Prostate gland (tissue), 2 donors: ENCODE measurements around the gene PCBD2. TPM values are rescaled to one million over a fixed set of nuclear protein-coding genes. Genes with fewer than 3 reads are reported as not detected.
"Not testable (repeated sequence)": the region's sequence is repeated elsewhere in the genome, so short reads cannot be mapped to it uniquely, and the experiment has no call there.

ENCODE experiments used
- DNase-seq: peaks from one replicate; pipeline ENCODE4 v3.0.0-alpha.2; 2019; ENCODE audit warnings: low spot score
- H3K27ac ChIP-seq, 2 donors: fragments of 200-600 bp; sonication (generic); 2 replicates each; pipeline ENCODE4 v1.5.1; 2017 to 2019
- H3K27me3 ChIP-seq: fragments of 200-600 bp; sonication (generic); replicated peaks from 2 replicates; pipeline ENCODE4 v1.5.1; 2019; ENCODE audit not compliant: insufficient read depth
- H3K36me3 ChIP-seq, 2 donors: fragments of 200-600 bp; sonication (generic); 1 replicate in 1 of 2; 2 replicates in 1 of 2; pipeline versions ENCODE4 v1.5.1 to v1.8.1; 2017 to 2019
- H3K4me1 ChIP-seq: fragments of 200-600 bp; sonication (generic); replicated peaks from 2 replicates; pipeline ENCODE4 v1.5.1; 2019
- H3K4me3 ChIP-seq, 2 donors: fragments of 200-600 bp; sonication (generic); 2 replicates each; pipeline ENCODE4 v1.5.1; 2017 to 2019
- H3K9me3 ChIP-seq: fragments of 200-600 bp; sonication (generic); 2 replicates; pipeline ENCODE4 v1.5.1; 2017
- POLR2A ChIP-seq: fragments of 450-650 bp; IDR thresholded peaks from one replicate; pipeline ENCODE4 v1.6.1; 2016; ENCODE audit warnings: antibody characterized with exemption, mild to moderate bottlenecking
- POLR2AphosphoS5 ChIP-seq: sonication (generic); formaldehyde crosslinking; IDR thresholded peaks from one replicate; pipeline ENCODE4 v1.6.1; 2017; ENCODE audit warnings: antibody characterized with exemption
- whole genome bisulfite sequencing: methylation state at CpG from one replicate; pipeline ENCODE4 v1.1.5; 2018; 5-methylcytosine and 5-hydroxymethylcytosine counted together
- intact Hi-C: fragments of 100-400 bp; cut with DNase I; formaldehyde crosslinking; loops from one replicate; pipeline ENCODE4 v1.14.2; 2022
- total RNA-seq, 2 donors: library from RNA; depleted of rRNA; stranded (reverse); fragments of >200 nt; gene quantifications; one replicate each; pipeline ENCODE4 v1.1.0, GENCODE V29; 2016
- TF ChIP-seq, protein P1 (sequence below), 4 experiments: fragments of 200-600 bp in 2 of 4; fragments of 450-650 bp in 2 of 4; sonication (generic) in 2 of 4; IDR thresholded peaks; 1 replicate in 3 of 4; 2 replicates in 1 of 4; pipeline ENCODE4 v1.5.1; 2016 to 2019; ENCODE audit warnings: antibody characterized with exemption in 4 of 4, mild to moderate bottlenecking in 2 of 4, moderate library complexity in 2 of 4

PCBD2 gene
- total RNA-seq, 2 donors from 2014 or later, result 7.4 to 9.4 TPM

DNA sequence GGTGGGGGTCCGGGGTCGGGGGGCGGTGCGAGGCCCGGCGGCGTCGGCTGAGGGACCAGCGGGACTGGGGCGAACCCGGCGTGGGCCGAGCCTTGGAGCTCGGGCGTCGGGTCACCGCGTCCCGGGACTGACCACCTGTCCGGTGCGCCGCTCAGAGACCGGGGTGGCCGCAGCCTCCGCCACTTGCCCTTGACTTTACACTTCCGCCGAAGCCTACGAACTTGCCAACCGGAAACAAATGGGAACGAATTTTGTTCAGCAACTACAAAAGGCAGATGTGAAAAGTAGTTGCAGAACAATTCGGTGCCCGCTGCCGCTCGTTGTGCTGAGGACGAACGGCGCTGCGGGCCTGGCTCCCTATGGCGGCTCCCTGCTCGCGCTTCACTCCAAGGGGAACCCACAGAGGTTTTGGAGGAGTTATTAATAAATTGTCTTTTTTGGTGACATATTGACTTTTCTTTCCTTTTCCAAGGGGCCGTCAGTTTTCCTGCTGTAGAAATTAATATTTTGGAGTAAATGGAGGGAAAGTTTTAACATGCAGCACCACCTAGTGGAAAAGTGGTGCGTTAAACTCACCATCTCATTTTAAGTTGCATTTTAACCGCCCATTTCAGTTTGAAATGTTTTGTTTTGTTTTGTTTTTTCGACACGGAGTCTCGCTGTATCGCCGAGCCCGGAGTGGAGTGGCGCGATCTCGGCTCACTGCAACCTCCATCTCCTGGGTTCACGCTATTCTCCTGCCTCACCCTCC lies 490 bp downstream of the PCBD2 start:
- Histone ChIP-seq H3K27ac (peak overlapping the region; percentile 93 to 95), H3K9me3 (no peaks in the 10 kb centered on the region), H3K4me3 (peak overlapping the region; percentile 85 to 87), H3K27me3 (no peaks in the 10 kb centered on the region), H3K4me1 (no peaks in the 10 kb centered on the region), H3K36me3 (no peaks in the 10 kb centered on the region)
- TF ChIP-seq POLR2AphosphoS5, result no peak
- TF ChIP-seq POLR2A, result no peak
- TF ChIP-seq, protein P1, sequence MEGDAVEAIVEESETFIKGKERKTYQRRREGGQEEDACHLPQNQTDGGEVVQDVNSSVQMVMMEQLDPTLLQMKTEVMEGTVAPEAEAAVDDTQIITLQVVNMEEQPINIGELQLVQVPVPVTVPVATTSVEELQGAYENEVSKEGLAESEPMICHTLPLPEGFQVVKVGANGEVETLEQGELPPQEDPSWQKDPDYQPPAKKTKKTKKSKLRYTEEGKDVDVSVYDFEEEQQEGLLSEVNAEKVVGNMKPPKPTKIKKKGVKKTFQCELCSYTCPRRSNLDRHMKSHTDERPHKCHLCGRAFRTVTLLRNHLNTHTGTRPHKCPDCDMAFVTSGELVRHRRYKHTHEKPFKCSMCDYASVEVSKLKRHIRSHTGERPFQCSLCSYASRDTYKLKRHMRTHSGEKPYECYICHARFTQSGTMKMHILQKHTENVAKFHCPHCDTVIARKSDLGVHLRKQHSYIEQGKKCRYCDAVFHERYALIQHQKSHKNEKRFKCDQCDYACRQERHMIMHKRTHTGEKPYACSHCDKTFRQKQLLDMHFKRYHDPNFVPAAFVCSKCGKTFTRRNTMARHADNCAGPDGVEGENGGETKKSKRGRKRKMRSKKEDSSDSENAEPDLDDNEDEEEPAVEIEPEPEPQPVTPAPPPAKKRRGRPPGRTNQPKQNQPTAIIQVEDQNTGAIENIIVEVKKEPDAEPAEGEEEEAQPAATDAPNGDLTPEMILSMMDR (IDR thresholded peaks at IDR 0.05), result peak; percentile 50 to 80 (median 78)
- intact Hi-C loops, result loop anchor here (2.0 to 10.0 kb wide), 5 partner anchors 31 to 287 kb away; partner anchors contain the start of genes C5orf24, CAMLG and TXNDC15
- under 1% methylated on average over 54 of the region's 54 CpGs for WGBS
- peak; percentile 43 for DNase-seq

DNA sequence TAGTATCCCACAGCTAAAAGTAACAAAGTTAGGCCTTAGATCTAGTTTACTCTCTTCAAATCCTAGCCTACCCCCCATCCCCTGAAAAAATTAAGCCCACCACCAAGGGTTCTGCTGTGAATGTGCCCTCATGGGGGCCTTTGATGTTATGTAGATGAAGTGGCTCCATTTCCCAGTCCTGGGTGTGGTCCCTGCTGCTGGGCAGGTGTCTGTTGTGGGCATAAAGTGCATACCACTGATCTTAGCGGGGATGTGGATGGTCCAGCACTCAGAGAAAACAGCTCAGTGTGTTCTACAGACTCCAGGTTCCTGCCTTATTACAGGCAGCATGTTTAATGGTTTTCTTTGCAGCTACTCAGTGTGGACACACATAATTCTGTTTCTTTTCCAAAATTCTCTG lies 1.9 kb downstream of the PCBD2 start:
- H3K4me3 ChIP-seq, result no peak overlapping the region
- WGBS, result 90% methylated on average over 1 of the region's 1 CpG
- no peak overlapping the region for H3K27ac ChIP-seq
- no peaks in the 10 kb centered on the region for H3K36me3 ChIP-seq
- intact Hi-C loops, result loop anchor here (5.0 to 10.0 kb wide), 3 partner anchors 60 to 285 kb away; partner anchors contain the start of gene C5orf24
- no peaks in the 10 kb centered on the region for H3K4me1 ChIP-seq
- H3K27me3 ChIP-seq, result no peaks in the 10 kb centered on the region
- no peaks in the 10 kb centered on the region for H3K9me3 ChIP-seq
- DNase-seq, result no peak
- TF ChIP-seq, protein P1 (IDR thresholded peaks at IDR 0.05), result no peak
- no peak for TF ChIP-seq POLR2AphosphoS5
- no peak for TF ChIP-seq POLR2A

DNA sequence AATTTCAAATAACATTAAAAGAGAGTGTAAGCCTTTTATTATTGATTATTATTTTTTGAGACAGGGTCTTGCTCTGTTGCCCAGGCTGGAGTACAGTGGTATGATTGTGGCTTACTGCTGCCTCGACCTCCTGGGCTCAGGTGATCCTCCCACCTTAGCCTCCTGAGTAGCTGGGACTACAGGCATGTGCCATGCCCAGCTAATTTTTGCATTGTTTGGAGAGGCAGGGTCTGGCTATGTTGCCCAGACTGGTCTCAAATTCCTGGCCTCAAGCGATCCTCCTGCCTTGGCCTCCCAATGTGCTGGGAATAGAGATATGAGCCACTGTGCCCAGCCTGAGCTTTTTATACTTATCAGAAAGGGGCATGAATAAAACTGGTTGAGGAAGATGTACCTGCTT lies 5.8 kb downstream of the PCBD2 start:
- H3K27me3 ChIP-seq, DNase-seq, H3K4me1 ChIP-seq, H3K27ac ChIP-seq, intact Hi-C loops, H3K36me3 ChIP-seq, H3K9me3 ChIP-seq, H3K4me3 ChIP-seq: not testable (repeated sequence)
- 96% methylated on average over 2 of the region's 2 CpGs for WGBS

DNA sequence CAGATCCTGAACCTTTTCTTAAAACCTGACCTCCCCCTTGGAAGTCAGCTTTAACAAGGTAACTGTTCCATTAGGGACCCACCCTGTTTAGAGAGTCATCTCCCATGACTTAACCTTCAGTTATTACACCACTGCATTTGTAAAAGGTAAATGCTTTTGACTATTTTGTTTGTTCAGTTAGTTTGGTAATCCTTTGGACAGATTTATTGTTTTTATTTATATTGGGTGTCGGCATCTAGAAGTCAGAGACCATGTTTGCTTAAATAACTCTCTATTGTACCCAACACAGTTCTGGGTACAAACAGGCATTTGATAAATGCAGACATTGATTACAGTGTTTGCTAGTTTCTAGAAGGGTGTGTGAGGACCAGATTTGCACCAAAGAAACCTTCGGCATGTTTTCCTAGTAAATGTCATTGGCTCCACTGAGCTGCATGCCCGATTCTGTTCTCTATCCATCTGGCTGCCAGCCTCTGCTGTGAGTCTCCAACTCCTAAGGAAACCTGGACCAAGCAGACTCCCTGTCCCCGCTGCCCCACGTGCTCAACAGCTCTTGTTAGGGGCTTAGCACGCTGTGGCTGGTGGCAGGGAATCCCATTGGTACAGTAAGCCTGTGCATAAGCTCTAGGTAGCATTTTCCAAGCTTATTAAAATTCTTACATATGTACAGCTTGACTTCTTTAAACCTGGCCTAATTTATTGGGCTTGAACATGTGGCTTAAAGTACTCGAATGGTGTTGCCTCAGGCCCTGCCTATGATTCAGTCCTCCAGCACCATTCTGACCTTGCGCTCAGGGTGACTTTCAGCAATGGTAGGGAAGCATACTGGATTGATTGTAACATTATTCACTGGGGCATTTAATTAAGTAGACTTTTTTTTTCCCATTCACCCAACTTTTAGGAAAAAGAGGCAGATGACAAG lies 6.6 kb downstream of the PCBD2 start:
- Histone ChIP-seq H3K36me3 (no peaks in the 10 kb centered on the region), H3K4me1 (no peaks in the 10 kb centered on the region), H3K27me3 (no peaks in the 10 kb centered on the region), H3K4me3 (no peak overlapping the region), H3K9me3 (no peaks in the 10 kb centered on the region), H3K27ac (no peak overlapping the region)
- no peak for TF ChIP-seq POLR2AphosphoS5
- no peak for TF ChIP-seq POLR2A
- TF ChIP-seq, protein P1 (IDR thresholded peaks at IDR 0.05), result no peak
- whole genome bisulfite sequencing, result 57% methylated on average over 8 of the region's 8 CpGs
- no peak for DNase-seq
- intact Hi-C loops, result no loop called here

DNA sequence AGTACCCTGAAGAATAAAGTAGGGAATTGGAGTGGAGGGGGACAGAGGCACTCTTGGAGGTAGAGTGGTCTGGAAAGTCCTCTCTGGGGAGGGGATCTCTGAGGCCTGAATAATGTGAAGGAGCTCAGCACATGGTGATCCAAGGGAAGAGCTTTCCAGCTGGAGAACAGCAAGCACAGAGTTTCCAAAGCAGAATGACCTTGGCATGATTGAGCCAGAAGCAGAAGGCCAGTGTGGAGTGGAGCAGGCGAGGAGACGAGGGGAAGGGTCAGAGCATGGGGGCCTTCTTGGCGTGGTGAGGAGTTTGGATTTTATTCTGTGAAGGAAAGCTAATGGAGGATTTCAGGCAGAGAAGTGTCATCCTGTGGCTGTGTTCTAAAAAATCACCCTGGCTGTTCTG lies 8.3 kb downstream of the PCBD2 start:
- no peak for DNase-seq
- intact Hi-C loops, result no loop called here
- 88% methylated on average over 3 of the region's 3 CpGs for WGBS

More for the DNA sequence above, 8.3 kb downstream of the PCBD2 start:
- H3K36me3 ChIP-seq, result no peaks in the 10 kb centered on the region
- no peaks in the 10 kb centered on the region for H3K9me3 ChIP-seq
- no peak overlapping the region for H3K4me3 ChIP-seq
- H3K27ac ChIP-seq, result no peak overlapping the region
- TF ChIP-seq POLR2AphosphoS5 (no peak), POLR2A (no peak)
- TF ChIP-seq, protein P1 (IDR thresholded peaks at IDR 0.05), result no peak
- no peaks in the 10 kb centered on the region for H3K4me1 ChIP-seq
- no peaks in the 10 kb centered on the region for H3K27me3 ChIP-seq
